Heart left ventricle (tissue), 13 donors: ENCODE results near the gene OR2L8.

Source experiments
- POLR2A ChIP-seq, 2 donors: fragments of 450-650 bp; IDR thresholded peaks; one replicate each; pipeline ENCODE4 v1.6.1; 2017; ENCODE audit warnings: antibody characterized with exemption in 2 of 2, mild to moderate bottlenecking in 2 of 2, moderate library complexity in 2 of 2
- TF ChIP-seq, protein P1 (sequence below), 12 donors: fragments of 200-600 bp; sonication (generic) in 4 of 12; IDR thresholded peaks; one replicate each; pipeline versions ENCODE4 v1.5.0 to v1.8.0; 2018 to 2022; ENCODE audit warnings: antibody characterized with exemption in 12 of 12, mild to moderate bottlenecking in 5 of 12
- donor health status: ischemic (EF 13 %, LVEDD 7.1; RV severe dilation, severe dysfunction).
- donor health status: DM: no; HTN: yes; CAD: no.
- donor health status: DM: no; HTN: no; CAD: no.
- donor health status: ischemic (EF 25% LVEDD 6.9; RV normal size, moderate dysfunction).
- donor health status: ischemic (EF 25% LVEDD 5.7; RV mildly dilated, moderate dysfunction).
- donor health status: ischemic (EF 35%, LVEDD 5.7; RV mildly dilated, moderate dysfunction).
- donor health status: nonischemic (EF 11% LVEDD 7.7; RV severe dilation, severe dysfunction).
- donor health status: DM: yes; HTN: yes; CAD: no.
- donor health status: PGD.
- donor health status: ischemic (EF 29% LVEDD 5.4; RV normal size, mild dysfunction).
- donor health status: nonischemic (EF 23%, LVEDD 6.1; RV moderate dilation, normal function).

DNA sequence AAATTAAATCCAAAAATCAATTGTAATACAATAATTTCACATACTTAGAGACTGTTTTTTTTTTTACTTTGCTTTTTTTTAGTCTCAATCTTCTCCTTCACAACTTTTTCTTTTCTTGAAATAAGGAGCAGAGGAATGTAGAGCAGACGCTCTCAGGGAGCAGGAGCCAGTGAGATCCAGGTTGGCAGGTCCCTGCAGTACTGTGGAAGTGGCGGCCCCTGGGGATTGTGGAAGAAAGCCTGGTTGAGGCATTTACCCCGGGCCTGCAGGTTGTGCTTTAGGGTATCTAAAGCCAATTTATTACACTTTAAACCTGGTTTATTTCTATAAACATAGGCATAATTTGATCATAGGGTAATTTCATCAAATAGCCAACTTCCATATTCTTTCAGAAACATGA, 24.7 kb upstream of the OR2L8 start:
- no peak for TF ChIP-seq POLR2A (IDR thresholded peaks at IDR 0.05)
- TF ChIP-seq, protein P1, sequence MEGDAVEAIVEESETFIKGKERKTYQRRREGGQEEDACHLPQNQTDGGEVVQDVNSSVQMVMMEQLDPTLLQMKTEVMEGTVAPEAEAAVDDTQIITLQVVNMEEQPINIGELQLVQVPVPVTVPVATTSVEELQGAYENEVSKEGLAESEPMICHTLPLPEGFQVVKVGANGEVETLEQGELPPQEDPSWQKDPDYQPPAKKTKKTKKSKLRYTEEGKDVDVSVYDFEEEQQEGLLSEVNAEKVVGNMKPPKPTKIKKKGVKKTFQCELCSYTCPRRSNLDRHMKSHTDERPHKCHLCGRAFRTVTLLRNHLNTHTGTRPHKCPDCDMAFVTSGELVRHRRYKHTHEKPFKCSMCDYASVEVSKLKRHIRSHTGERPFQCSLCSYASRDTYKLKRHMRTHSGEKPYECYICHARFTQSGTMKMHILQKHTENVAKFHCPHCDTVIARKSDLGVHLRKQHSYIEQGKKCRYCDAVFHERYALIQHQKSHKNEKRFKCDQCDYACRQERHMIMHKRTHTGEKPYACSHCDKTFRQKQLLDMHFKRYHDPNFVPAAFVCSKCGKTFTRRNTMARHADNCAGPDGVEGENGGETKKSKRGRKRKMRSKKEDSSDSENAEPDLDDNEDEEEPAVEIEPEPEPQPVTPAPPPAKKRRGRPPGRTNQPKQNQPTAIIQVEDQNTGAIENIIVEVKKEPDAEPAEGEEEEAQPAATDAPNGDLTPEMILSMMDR (IDR thresholded peaks at IDR 0.05): no peak
